Mesenteric fat pad (tissue), 1 donor: ENCODE data around the gene NPPA. TPM values are rescaled to one million over a fixed set of nuclear protein-coding genes. Genes with fewer than 3 reads are reported as not detected.

ENCODE experiments used
- DNase-seq: peaks from one replicate; pipeline ENCODE4 v3.0.0-alpha.2; 2020; ENCODE audit warnings: low spot score
- total RNA-seq: library from RNA; stranded (reverse); fragmentation: NEBNext Ultra II Directional; extraction: Animal tissue kit (Norgen Biotek cat#: 25700); gene quantifications from one replicate; pipeline ENCODE4 v1.2.1, GENCODE V29; 2021
- donor health status: DM: yes; HTN: yes; CAD: no.

NPPA gene
- total RNA-seq, 1 donor from 2014 or later: not detected

- DNase-seq: no peak
Measured at GRCh38 chr1:11874624-11875023, 27.0 kb upstream of the NPPA start.

GRCh38 chr1:11874258-11874562 is 26.6 kb upstream of the NPPA start:
- DNase-seq: no peak

GRCh38 chr1:11873395-11874257 is 26.0 kb upstream of the NPPA start:
- DNase-seq: no peak

- DNase-seq: no peak
Measured at GRCh38 chr1:11872545-11872944, 25.0 kb upstream of the NPPA start.

- DNase-seq: no peak
Measured at GRCh38 chr1:11869650-11870207, 22.1 kb upstream of the NPPA start.

GRCh38 chr1:11869104-11869503 is 21.5 kb upstream of the NPPA start:
- DNase-seq: no peak

GRCh38 chr1:11868331-11868980 is 20.9 kb upstream of the NPPA start:
- DNase-seq: no peak

- no peak for DNase-seq
Measured at GRCh38 chr1:11862890-11863289, 15.3 kb upstream of the NPPA start.

GRCh38 chr1:11860587-11860986 is 13.0 kb upstream of the NPPA start:
- no peak for DNase-seq

GRCh38 chr1:11860083-11860482 is 12.5 kb upstream of the NPPA start:
- DNase-seq: no peak

- DNase-seq: no peak
Measured at GRCh38 chr1:11858968-11859871, 11.6 kb upstream of the NPPA start.

GRCh38 chr1:11858613-11858967 is 11.0 kb upstream of the NPPA start, which contains the start of gene NPPB:
TSS of gene NPPB (minus strand) at chr1:11858945. CDS start at chr1:11858833, 112 bp downstream.
- no peak for DNase-seq

GRCh38 chr1:11858158-11858557 is 10.6 kb upstream of the NPPA start:
- no peak for DNase-seq

GRCh38 chr1:11857164-11857851 is 9.7 kb upstream of the NPPA start:
- DNase-seq: no peak

GRCh38 chr1:11856698-11857097 is 9.1 kb upstream of the NPPA start:
- no peak for DNase-seq

- no peak for DNase-seq
Measured at GRCh38 chr1:11855430-11855829, 7.8 kb upstream of the NPPA start.

- no peak for DNase-seq
Measured at GRCh38 chr1:11854519-11854918, 6.9 kb upstream of the NPPA start.

GRCh38 chr1:11851180-11851579 is 3.6 kb upstream of the NPPA start:
- DNase-seq: no peak

GRCh38 chr1:11850156-11850555 is 2.6 kb upstream of the NPPA start:
- DNase-seq: no peak

- no peak for DNase-seq
Measured at GRCh38 chr1:11848373-11848700, 754 bp upstream of the NPPA start.
